ENCODE data around the gene VRTN.
"Not testable (repeated sequence)": the region's sequence is repeated elsewhere in the genome, so short reads cannot be mapped to it uniquely, and the experiment has no call there.

The VRTN gene

GRCh38 chr14:74349757-74350156 lies 1.5 kb downstream of the VRTN start:
- no peak for DNase-seq

- DNase-seq = no peak
Measured at GRCh38 chr14:74350211-74350927, 2.1 kb downstream of the VRTN start.

GRCh38 chr14:74350928-74351323 lies 2.7 kb downstream of the VRTN start:
- DNase-seq = no peak

- no peak for DNase-seq
Measured at GRCh38 chr14:74356892-74357575, 8.8 kb downstream of the VRTN start.

- no peak for DNase-seq
Measured at GRCh38 chr14:74357585-74357984, 9.3 kb downstream of the VRTN start.

- DNase-seq = no peak
Measured at GRCh38 chr14:74358176-74358829, 10.0 kb downstream of the VRTN start.

GRCh38 chr14:74360163-74360562 lies 11.9 kb downstream of the VRTN start:
- DNase-seq = no peak

GRCh38 chr14:74362361-74362915 lies 14.2 kb downstream of the VRTN start:
- DNase-seq = peak; percentile 47

- DNase-seq = no peak
Measured at GRCh38 chr14:74364271-74364880, 16.1 kb downstream of the VRTN start.

GRCh38 chr14:74368026-74368425 lies 19.8 kb downstream of the VRTN start:
- no peak for DNase-seq

GRCh38 chr14:74368441-74368840 lies 20.2 kb downstream of the VRTN start:
- DNase-seq = no peak

- DNase-seq = no peak
Measured at GRCh38 chr14:74377976-74378690, 29.9 kb downstream of the VRTN start.

GRCh38 chr14:74380172-74380571 lies 31.9 kb downstream of the VRTN start:
- DNase-seq = no peak

GRCh38 chr14:74380845-74381244 lies 32.6 kb downstream of the VRTN start:
- no peak for DNase-seq

- DNase-seq = not testable (repeated sequence)
Measured at GRCh38 chr14:74381571-74381970, 33.3 kb downstream of the VRTN start.

GRCh38 chr14:74382231-74382630 lies 34.0 kb downstream of the VRTN start:
- DNase-seq = no peak

- no peak for DNase-seq
Measured at GRCh38 chr14:74389980-74390379, 41.7 kb downstream of the VRTN start.

- not testable (repeated sequence) for DNase-seq
Measured at GRCh38 chr14:74390505-74390904, 42.2 kb downstream of the VRTN start.

GRCh38 chr14:74391479-74391878 lies 43.2 kb downstream of the VRTN start:
- DNase-seq = no peak

GRCh38 chr14:74392616-74393570 lies 44.6 kb downstream of the VRTN start:
- DNase-seq = no peak

- DNase-seq = no peak
Measured at GRCh38 chr14:74394549-74394948, 46.3 kb downstream of the VRTN start.

Data from central memory CD4-positive, alpha-beta T cell (primary cell).